Fibroblast of skin of abdomen (primary cell): Measurements from ENCODE around the gene DNAH12. TPM values are rescaled to one million over a fixed set of nuclear protein-coding genes. Genes with fewer than 3 reads are reported as not detected.
A peak's percentile ranks its signal among the peaks of the same experiment; 100 is the strongest.

Experiments used
- DNase-seq: peaks from one replicate; pipeline ENCODE4 v3.0.0-alpha.2; 2013
- polyA plus RNA-seq, 2 experiments: library from polyadenylated mRNA; unstranded; fragments of 120-200 nt; gene quantifications; one replicate each; pipeline ENCODE4 v1.2.1, GENCODE V29; 2013; ENCODE audit not compliant: insufficient read length in 2 of 2

The DNAH12 gene
- polyA plus RNA-seq (2013, experiment 1 of 2; ENCODE audit: insufficient read length): 0.12 TPM
- 0.07 TPM for polyA plus RNA-seq (2013, experiment 2 of 2; ENCODE audit: insufficient read length)

DNA sequence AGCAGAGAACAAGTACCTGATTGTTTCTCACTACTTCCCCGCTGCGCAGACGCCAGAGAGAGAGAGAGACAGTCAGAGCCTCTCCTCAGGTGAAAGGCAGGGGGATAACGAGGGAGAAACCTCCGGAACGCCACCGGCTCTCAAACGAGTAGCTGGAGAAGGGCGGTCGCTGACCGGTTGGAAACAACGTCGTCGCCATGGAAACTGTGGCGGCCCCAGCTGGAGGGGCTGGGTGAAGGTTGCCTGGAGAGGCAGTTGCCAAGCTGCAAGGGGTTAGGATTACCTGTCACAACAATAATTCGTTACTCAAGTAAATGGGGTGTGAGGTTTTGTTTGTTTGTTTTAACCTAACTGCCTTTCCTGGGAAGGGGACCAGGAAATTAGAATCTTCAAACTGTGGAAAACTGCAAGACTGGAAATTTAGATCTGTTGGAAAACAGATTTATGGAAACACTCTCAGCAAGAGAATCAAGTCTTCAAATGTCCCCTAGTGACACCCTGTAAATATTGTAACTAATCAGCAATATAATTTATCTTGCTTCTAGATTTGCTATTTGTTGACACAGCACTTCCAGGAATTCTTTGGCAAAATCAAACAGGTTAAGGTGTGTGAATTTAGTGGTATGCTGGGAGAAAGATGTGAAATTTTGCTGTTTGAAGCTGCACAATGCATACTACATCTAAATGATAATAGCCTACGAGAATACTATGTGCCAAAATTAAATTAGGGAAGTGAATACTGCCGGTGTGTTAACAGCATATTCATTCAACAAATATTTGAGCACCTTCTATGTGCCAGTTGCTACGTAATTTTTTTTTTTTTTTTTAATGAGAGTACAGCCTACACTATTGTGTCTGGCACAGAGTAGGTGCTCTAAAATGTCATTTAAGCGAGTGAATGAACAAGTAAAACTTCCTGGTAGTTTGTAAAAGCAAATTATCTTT, at the start of gene DNAH12:
TSS of gene DNAH12 (minus strand) at position 164 of the 945 bp plus-strand sequence. CDS start 1,474 bp downstream, outside the sequence.
- peak; percentile 20 for DNase-seq

GRCh38 chr3:57592306-57592705, 48.2 kb upstream of the DNAH12 start:
- DNase-seq: no peak

GRCh38 chr3:57587905-57588304, 43.8 kb upstream of the DNAH12 start:
- no peak for DNase-seq

- DNase-seq: no peak
Observed at GRCh38 chr3:57586778-57587177, 42.6 kb upstream of the DNAH12 start.

DNA sequence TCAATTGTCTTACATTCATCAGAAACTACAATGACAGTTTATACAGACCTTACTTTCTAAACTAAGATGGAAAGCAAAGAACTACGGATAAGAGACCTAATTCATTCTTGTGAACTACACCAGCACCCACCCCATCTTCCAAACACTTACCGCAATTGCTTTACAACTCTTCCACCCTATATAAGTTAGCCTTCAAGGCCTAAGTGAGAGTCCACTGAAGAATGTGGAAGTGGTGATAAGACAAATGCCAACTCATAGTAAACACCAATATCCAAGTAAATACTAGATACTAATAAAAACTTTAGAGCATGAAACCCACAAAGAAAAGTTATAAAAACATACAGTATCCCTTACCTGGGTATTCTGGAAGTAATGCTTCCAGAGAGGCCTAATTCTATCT, 39.4 kb upstream of the DNAH12 start:
- no peak for DNase-seq

DNA sequence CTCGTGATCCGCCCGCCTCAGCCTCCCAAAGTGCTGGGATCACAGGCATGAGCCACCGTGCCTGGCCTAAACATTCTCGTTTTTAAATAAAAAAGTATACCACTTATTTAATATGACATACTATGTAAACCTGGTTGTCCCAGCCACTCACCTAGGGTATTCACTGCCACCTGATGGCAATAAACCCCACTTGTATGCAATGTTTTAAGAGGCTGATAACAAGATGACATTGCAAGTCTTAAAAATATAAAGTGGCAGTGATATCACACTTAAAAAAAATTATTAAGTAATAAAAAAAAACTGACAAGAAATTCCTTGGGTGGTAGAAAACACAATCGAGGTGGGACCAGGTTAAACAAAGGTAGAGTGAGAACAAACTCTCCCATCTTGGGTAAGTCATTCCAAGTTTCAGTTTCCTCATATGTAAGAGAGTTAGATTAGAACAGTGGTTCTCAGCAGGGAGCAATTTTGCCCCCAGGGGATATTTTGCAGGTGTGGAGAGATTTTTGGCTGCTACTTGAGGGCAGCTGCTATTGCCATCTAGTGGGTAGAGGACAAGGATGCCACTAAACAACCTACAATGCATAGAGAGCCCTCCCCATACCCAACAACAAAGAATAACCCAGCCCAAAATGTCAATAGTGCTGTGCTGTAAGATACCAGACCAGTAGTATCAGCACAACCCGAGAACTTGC, 38.5 kb upstream of the DNAH12 start:
- DNase-seq: no peak

DNA sequence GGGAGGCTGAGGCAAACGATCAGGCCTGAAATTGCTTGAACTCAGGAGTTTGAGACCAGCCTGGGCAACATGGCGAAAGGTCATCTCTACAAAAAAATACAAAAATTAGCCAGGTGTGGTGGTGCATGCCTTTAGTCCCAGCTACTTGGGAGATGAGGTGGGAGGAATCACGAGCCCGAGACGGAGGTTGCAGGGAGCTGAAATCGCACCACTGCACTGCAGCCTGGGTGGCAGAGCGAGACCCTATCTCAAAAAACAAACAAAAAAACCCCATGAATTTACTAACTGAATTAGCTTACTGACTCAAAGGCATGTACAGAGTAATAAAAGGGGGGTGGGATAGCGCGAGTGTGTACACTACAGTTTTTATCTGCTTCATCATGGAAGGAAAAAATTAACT, 33.7 kb upstream of the DNAH12 start:
- DNase-seq: no peak

DNA sequence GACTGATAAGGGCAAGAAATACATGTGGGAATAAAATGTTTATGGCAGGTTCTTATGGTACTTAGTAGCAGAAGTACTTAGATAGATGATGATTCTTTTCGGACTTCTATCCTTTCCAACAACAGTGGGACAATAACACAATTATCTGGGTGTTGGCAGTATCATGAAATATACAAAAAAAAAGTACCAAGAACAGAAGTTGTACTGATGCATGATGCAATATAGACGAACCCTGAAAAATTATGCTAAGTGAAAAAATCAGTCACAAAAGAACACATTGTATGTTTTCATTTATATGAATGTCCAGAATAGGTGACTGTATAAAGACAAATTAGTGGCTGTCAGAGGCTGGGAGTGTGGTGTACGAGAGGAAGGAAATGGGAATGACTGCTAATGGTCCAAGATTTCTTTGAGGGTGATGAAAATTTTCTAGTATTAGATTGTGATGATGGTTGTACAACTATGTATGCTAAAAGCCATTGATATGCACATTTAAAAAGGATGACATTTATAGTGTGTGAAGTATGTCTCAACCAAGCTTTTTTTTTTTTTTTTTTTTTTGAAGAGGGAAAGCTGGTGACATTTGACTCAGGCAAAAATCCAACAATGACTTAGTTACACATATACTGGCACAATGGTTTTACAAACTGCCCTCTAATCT, 32.0 kb upstream of the DNAH12 start:
- DNase-seq: no peak

DNA sequence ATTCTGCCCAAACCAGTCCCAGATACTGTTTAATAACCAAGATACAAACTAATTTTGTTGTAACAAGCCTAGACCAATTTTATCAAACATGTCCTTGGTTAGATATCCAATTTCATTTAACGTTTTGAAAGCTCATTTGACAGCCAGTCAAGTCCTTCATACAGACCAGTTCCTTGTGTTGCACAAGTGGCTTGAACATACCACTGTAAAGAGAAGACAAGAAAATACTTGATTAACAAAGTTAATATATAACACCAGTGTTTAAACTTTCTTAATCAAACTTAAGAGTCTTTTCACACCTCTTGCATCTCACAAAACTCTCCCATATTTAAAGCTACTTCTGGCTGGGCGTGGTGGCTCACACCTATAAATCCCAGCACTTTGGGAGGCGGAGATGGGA, 28.0 kb upstream of the DNAH12 start:
- no peak for DNase-seq

DNA sequence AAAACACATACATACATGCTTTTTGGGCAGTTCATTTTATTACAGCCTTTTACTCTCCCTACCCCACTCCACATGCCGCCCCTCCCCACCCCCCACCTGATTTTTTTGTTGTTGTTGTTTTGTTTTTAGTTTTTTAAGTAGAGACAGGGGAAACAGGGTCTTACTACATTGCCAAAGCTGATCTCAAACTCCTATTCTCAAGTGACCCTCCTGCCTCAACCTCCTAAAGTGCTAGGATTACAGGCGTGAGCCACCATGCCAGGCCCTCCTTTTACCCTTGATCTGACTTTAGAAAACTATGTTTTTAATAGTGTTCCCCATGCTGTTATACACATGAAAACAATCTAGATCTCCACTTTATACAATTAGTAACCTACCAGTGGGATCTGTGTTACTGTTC, 26.7 kb upstream of the DNAH12 start:
- no peak for DNase-seq

- DNase-seq: no peak
Observed at GRCh38 chr3:57569859-57570450, 25.8 kb upstream of the DNAH12 start.

DNA sequence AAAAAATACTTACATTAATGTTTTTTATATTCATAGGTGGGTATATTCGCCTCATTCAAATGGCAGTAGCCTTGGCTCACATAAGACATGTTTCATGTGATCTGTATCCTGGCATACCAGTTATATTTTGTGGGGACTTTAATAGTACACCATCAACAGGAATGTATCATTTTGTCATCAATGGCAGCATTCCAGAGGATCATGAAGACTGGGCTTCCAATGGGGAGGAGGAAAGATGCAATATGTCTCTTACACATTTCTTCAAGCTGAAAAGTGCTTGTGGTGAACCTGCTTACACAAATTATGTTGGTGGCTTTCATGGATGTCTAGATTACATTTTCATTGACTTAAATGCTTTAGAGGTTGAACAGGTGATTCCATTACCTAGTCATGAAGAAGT, 15.4 kb upstream of the DNAH12 start:
- DNase-seq: peak; percentile 44

DNA sequence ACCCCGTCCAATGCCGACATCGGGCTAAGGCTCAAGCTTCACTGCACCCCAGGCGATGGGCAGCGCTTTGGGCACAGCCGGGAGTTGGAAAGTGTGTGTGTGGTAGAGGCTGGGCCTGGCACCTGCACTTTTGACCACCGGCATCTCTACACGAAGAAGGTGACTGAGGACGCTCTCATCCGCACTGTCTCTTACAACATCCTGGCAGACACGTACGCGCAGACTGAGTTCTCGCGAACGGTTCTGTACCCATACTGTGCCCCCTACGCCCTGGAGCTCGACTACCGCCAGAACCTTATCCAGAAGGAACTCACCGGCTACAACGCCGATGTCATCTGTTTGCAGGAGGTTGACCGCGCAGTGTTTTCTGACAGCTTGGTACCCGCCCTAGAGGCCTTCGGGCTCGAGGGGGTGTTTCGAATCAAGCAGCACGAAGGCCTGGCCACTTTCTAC, 13.0 kb upstream of the DNAH12 start:
- DNase-seq: peak; percentile 20

DNA sequence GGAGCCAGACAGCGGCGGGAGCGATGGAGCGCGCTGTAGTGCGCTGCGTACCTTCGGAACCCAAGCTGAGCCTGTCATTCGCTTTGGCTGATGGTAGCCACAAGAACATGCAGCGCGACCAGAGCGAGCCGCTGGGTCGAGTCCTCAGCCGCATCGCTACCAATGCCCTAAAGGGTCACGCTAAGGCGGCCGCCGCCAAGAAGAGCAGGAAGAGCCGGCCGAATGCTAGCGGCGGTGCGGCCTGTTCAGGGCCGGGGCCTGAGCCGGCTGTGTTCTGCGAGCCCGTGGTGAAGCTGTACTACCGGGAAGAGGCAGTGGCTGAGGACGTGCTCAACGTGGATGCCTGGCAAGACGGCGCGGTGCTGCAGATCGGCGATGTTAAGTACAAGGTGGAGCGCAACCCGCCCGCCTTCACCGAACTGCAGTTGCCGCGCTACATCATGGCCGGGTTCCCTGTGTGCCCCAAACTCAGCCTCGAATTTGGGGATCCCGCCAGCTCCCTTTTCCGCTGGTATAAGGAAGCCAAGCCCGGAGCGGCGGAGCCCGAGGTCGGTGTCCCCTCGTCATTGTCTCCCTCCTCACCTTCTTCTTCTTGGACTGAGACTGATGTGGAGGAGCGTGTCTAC, 12.4 kb upstream of the DNAH12 start:
- DNase-seq: peak; percentile 17

DNA sequence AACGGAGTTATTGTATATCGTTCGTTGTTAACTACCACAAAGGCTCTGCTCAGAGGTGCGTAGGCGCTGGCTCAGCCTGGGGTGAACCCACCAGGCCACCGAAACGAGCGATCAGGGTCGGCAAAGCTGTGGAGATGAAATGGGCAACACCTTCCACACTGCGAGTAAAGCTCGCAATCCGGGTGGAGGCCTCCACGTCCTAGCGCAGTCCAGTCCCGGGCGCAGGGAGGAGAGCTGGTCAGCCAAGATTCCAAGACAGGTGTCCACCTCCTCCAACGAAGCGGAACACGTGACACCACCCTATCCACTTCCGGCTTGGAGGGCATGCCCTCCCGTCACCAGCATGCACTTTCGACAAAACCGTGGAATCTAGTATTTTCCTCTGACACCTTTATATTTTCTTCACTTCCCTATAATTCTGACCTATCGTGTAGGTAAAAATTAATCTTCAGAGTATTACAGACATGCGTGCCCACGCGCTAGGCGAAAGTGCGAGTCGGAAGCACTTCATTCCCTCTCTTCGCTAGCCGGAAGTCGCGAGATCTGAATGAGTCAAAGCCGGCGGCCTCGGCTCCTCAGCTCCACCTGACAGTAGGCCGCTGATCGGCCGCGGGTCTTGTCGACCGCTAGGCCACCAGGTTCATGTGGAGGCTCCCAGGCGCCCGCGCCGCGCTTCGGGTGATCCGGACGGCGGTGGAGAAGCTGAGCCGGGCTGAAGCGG, 11.8 kb upstream of the DNAH12 start, which contains the start of gene PDE12:
TSS of gene PDE12 (plus strand) at position 537 of the 721 bp plus-strand sequence. CDS start at position 643, 106 bp downstream.
- peak; percentile 90 for DNase-seq

- DNase-seq: no peak
Observed at GRCh38 chr3:57555306-57555705, 11.2 kb upstream of the DNAH12 start.

- DNase-seq: no peak
Observed at GRCh38 chr3:57546616-57547015, 2.5 kb upstream of the DNAH12 start.

DNA sequence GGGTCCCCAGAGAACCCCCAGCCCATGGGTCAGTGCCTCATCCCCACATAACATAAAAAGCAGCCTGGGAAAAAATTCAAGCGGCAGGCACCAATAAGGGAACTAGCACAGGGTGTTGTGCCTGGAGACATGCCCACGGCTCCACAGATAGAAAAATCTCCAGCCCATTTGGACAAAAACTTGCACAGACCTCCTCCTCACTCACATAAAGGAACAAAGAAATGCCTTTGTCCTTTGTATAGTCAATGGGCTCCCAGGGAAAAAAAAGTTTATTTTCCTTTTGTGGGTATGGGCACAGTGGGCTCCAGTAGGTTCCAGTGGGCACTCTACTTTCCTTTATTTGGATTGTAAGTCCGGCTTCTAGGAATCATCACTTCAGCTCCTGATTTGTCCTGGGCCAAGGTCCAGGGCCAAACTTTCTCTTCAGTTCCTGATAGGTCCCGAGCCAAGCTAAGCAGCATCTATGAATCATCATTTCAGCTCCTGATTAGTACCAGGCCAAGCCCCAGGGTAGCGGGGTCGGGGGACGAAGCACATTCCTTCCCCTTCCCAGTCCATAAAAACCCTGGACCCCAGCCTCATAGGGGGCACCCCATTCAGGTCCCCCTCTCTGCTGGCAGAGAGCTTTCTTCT, 1.6 kb upstream of the DNAH12 start:
- DNase-seq: no peak

DNA sequence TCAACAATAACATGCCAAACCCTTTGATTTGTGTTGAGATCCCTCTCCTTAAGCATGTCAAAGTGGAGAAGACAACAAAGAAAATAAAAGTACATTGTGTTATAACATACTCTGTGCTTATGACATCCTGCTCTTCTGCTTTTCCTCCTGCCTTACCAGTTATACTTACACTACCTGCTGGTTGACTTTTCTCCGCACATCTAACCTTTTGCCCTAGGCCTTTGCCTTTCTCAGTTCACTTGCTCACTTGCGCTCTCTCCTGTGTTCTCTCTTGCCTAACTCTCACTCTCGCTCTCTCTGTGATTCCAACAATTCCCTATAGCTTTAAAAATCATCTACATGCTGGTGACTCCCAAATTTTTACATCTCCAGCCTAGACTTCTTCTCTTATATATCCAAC, 5.7 kb downstream of the DNAH12 start:
- DNase-seq: no peak

DNA sequence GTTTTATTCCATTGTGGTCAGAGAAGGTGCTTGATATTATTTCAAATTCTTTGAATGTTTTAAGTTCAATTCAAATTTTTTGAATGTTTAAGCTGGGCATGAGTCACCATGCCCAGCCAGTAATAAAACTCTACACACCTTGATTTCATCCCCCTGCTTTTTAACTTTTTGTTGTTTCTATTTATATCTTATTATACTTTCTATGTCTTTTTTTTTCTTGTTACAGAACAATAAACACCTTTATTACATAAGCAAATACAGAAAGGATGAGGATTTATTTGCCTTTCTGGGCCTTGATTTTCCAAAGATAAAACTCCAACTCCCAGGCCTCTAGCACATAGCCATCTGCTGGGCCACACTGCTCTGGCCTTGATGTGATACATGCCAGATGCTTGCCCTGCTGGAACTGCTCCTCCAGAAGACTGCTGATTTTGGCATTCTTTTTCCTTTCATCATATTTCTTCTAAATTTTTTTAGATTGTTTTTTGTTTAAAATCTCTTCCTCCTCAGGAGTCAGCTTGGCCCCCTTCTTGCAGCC, 14.0 kb downstream of the DNAH12 start:
- peak; percentile 3 for DNase-seq
